ENCODE results near the gene OR11H7. TPM values are rescaled to one million over a fixed set of nuclear protein-coding genes. Genes with fewer than 3 reads are reported as not detected.
"Not testable (repeated sequence)": the region's sequence is repeated elsewhere in the genome, so short reads cannot be mapped to it uniquely, and the experiment has no call there.

Gene OR11H7
- total RNA-seq, 1 experiment from 2014 or later: not detected

DNA sequence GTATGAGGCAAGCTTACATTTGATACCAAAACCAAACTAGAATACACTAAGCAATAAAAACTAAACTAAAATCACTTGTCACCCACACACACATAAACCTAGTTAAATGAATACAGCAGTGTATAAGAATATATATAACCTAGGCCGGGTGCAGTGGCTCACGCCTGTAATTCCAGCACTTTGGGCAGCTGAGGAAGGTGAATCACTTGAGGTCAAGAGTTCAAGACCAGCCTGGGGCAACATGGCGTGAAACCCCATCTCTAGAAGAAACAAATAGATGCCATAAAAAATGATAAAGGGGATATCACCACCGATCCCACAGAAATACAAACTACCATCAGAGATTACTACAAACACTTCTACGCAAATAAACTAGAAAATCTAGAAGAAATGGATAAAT lies 35.6 kb downstream of the OR11H7 start:
- DNase-seq (ENCODE audit: low spot score); in situ Hi-C loops (cut with HindIII; ENCODE audit: low sequenced_read_pairs): not testable (repeated sequence)

DNA sequence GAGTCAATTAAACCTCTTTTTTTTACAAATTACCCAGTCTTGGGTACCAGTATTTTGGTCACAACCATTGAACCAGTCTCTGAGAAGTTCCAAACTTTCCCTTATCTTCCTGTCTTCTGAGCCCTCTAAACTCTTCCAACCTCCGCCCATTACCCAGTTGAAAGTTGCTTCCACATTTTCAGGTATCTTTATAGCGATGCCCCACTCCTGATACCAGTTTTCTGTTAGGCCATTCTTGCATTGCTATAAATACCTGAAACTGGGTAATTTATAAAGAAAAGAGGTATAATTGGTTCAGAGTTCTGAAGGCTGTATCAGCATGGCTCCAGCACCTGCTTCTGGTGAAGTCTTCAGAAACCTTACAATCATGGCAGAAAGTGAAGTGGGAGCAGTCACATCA lies 45.3 kb downstream of the OR11H7 start:
- DNase-seq (ENCODE audit: low spot score): no peak
- in situ Hi-C loops (cut with HindIII; ENCODE audit: low sequenced_read_pairs): no loop called here

GRCh38 chr14:20277409-20277808 lies 48.6 kb downstream of the OR11H7 start:
- in situ Hi-C loops (cut with HindIII; ENCODE audit: low sequenced_read_pairs): no loop called here
- no peak for DNase-seq (ENCODE audit: low spot score)

GRCh38 chr14:20278414-20278813 lies 49.6 kb downstream of the OR11H7 start:
- in situ Hi-C loops (cut with HindIII; ENCODE audit: low sequenced_read_pairs): no loop called here
- peak; percentile 1 for DNase-seq (ENCODE audit: low spot score)

GRCh38 chr14:20280265-20280664 lies 51.5 kb downstream of the OR11H7 start:
- DNase-seq (ENCODE audit: low spot score); in situ Hi-C loops (cut with HindIII; ENCODE audit: low sequenced_read_pairs): not testable (repeated sequence)

Other genes starting within 250 kb of the OR11H7 start
- not detected in 2 replicates for gene OR4Q2, start 226.8 kb upstream of the OR11H7 start, total RNA-seq (2014; rRNA removed; shearing (Covaris generic))
- not detected in 2 replicates for gene OR4K14, start 209.7 kb upstream of the OR11H7 start, total RNA-seq (2014; rRNA removed; shearing (Covaris generic))
- gene OR4K13, start 192.9 kb upstream of the OR11H7 start, total RNA-seq (2014; rRNA removed; shearing (Covaris generic)): not detected in 2 replicates
- not detected in 2 replicates for gene OR4L1, start 168.9 kb upstream of the OR11H7 start, total RNA-seq (2014; rRNA removed; shearing (Covaris generic))
- not detected in 2 replicates for gene OR4K17, start 118.2 kb upstream of the OR11H7 start, total RNA-seq (2014; rRNA removed; shearing (Covaris generic))
- gene OR4N5, start 90.2 kb upstream of the OR11H7 start, total RNA-seq (2014; rRNA removed; shearing (Covaris generic)): not detected in 2 replicates
- not detected in 2 replicates for gene OR11G2, start 38.1 kb upstream of the OR11H7 start, total RNA-seq (2014; rRNA removed; shearing (Covaris generic))
- gene OR11H6, start 5.3 kb upstream of the OR11H7 start, total RNA-seq (2014; rRNA removed; shearing (Covaris generic)): not detected in 2 replicates
- gene OR11H4, start 10.3 kb downstream of the OR11H7 start, total RNA-seq (2014; rRNA removed; shearing (Covaris generic)): not detected in 2 replicates
- 17.0 and 27.0 TPM in 2 replicates for gene TTC5, start 77.0 kb downstream of the OR11H7 start, total RNA-seq (2014; rRNA removed; shearing (Covaris generic))
- gene CCNB1IP1, start 104.3 kb downstream of the OR11H7 start, total RNA-seq (2014; rRNA removed; shearing (Covaris generic)): 122 and 178 TPM in 2 replicates
- gene PARP2, start 114.7 kb downstream of the OR11H7 start, total RNA-seq (2014; rRNA removed; shearing (Covaris generic)): 12.9 and 17.7 TPM in 2 replicates
- gene TEP1, start 184.5 kb downstream of the OR11H7 start, total RNA-seq (2014; rRNA removed; shearing (Covaris generic)): 3.8 and 9.3 TPM in 2 replicates
- gene KLHL33, start 207.2 kb downstream of the OR11H7 start, total RNA-seq (2014; rRNA removed; shearing (Covaris generic)): not detected in 2 replicates
- 46.3 and 60.7 TPM in 2 replicates for gene OSGEP, start 225.8 kb downstream of the OR11H7 start, total RNA-seq (2014; rRNA removed; shearing (Covaris generic))
- 234 and 289 TPM in 2 replicates for gene APEX1, start 226.2 kb downstream of the OR11H7 start, total RNA-seq (2014; rRNA removed; shearing (Covaris generic))
- gene PIP4P1, start 232.5 kb downstream of the OR11H7 start, total RNA-seq (2014; rRNA removed; shearing (Covaris generic)): 37.8 and 40.4 TPM in 2 replicates
- 131 and 135 TPM in 2 replicates for gene PNP, start 240.4 kb downstream of the OR11H7 start, total RNA-seq (2014; rRNA removed; shearing (Covaris generic))